ENCODE data around the gene CES2. TPM values are rescaled to one million over a fixed set of nuclear protein-coding genes. Genes with fewer than 3 reads are reported as not detected.
A peak's percentile ranks its signal among the peaks of the same experiment; 100 is the strongest.
"Not testable (repeated sequence)": the region's sequence is repeated elsewhere in the genome, so short reads cannot be mapped to it uniquely, and the experiment has no call there.

CES2 gene
- total and polyA plus RNA-seq, 9 donors: 25.5 to 51.9 (median 38.9) TPM

GRCh38 chr16:66984892-66985311 lies 49.6 kb downstream of the CES2 start:
- no peaks in the 10 kb centered on the region for H3K9me3 ChIP-seq
- WGBS, 3 donors: 88 to 95% (median 92%) methylated on average over 4 of the region's 4 CpGs
- H3K4me3 ChIP-seq: no peak overlapping the region
- TF ChIP-seq POLR2A (IDR thresholded peaks at IDR 0.05) (no peak), CTCF (IDR thresholded peaks at IDR 0.05) (no peak), EP300 (IDR thresholded peaks at IDR 0.05) (no peak)
- intact Hi-C loops (cut with DNase I): no loop called here
- DNase-seq: no peak
- no peaks in the 10 kb centered on the region for H3K27me3 ChIP-seq
- H3K27ac ChIP-seq: no peak overlapping the region
- H3K36me3 ChIP-seq: no peaks in the 10 kb centered on the region
- H3K4me1 ChIP-seq (ENCODE audit: insufficient read depth): no peaks in the 10 kb centered on the region

- H3K27me3 ChIP-seq: no peaks in the 10 kb centered on the region
- H3K9me3 ChIP-seq: no peaks in the 10 kb centered on the region
- H3K36me3 ChIP-seq: no peaks in the 10 kb centered on the region
- WGBS, 3 donors: 71 to 88% (median 86%) methylated on average over 6 of the region's 6 CpGs
- no peaks in the 10 kb centered on the region for H3K4me1 ChIP-seq (ENCODE audit: insufficient read depth)
- no peak overlapping the region for H3K4me3 ChIP-seq
- no peak for DNase-seq
- intact Hi-C loops (cut with DNase I): no loop called here
- TF ChIP-seq EP300 (IDR thresholded peaks at IDR 0.05) (no peak), POLR2A (IDR thresholded peaks at IDR 0.05) (no peak), CTCF (IDR thresholded peaks at IDR 0.05) (no peak)
- no peak overlapping the region for H3K27ac ChIP-seq
These were observed 51.2 kb downstream of the CES2 start for GRCh38 chr16:66986559-66986958.

- intact Hi-C loops (cut with DNase I): no loop called here
- DNase-seq: peak in 2 of 5 donors; percentile 45 to 58
These were observed 53.0 kb downstream of the CES2 start, which contains the start of gene CES4A for GRCh38 chr16:66988197-66988788. TSS of gene CES4A (plus strand) at chr16:66988589. CDS start at chr16:66988773, 184 bp downstream.

GRCh38 chr16:66991545-66992077 lies 56.3 kb downstream of the CES2 start:
- no peaks in the 10 kb centered on the region for H3K9me3 ChIP-seq
- WGBS, 3 donors: 78 to 90% (median 80%) methylated on average over 2 of the region's 2 CpGs

More at GRCh38 chr16:66988197-66988788, 53.0 kb downstream of the CES2 start, which contains the start of gene CES4A:
- Histone ChIP-seq H3K27me3 (no peaks in the 10 kb centered on the region), H3K36me3 (no peaks in the 10 kb centered on the region), H3K27ac (no peak within 1 kb of the TSS), H3K9me3 (no peaks in the 10 kb centered on the region), H3K4me1 (ENCODE audit: insufficient read depth) (no peaks in the 10 kb centered on the region), H3K4me3 (no peak within 1 kb of the TSS)
- TF ChIP-seq CTCF (IDR thresholded peaks at IDR 0.05) (no peak), EP300 (IDR thresholded peaks at IDR 0.05) (no peak), POLR2A (IDR thresholded peaks at IDR 0.05) (no peak)
- 25 to 34% (median 29%) methylated on average over 11 of the region's 11 CpGs for WGBS, 3 donors

GRCh38 chr16:66993558-66993957 lies 58.2 kb downstream of the CES2 start:
- not testable (repeated sequence) for H3K36me3 ChIP-seq
- WGBS, 3 donors: 92 to 94% (median 94%) methylated on average over 12 of the region's 12 CpGs

More at GRCh38 chr16:66991545-66992077, 56.3 kb downstream of the CES2 start:
- Histone ChIP-seq H3K27ac (no peak overlapping the region), H3K4me1 (ENCODE audit: insufficient read depth) (no peaks in the 10 kb centered on the region), H3K4me3 (no peak overlapping the region), H3K36me3 (no peaks in the 10 kb centered on the region), H3K27me3 (no peaks in the 10 kb centered on the region)
- TF ChIP-seq CTCF (IDR thresholded peaks at IDR 0.05) (no peak), EP300 (IDR thresholded peaks at IDR 0.05) (no peak), POLR2A (IDR thresholded peaks at IDR 0.05) (no peak)
- intact Hi-C loops (cut with DNase I): loop anchor here in 1 of 4 donors (10.0 kb wide), 1 partner anchor 57 kb away; the partner anchor contains the start of genes CES2 and CIAO2B
- DNase-seq: no peak

More at GRCh38 chr16:66993558-66993957, 58.2 kb downstream of the CES2 start:
- DNase-seq; H3K27ac ChIP-seq; H3K4me1 ChIP-seq (ENCODE audit: insufficient read depth); H3K4me3 ChIP-seq; H3K27me3 ChIP-seq; H3K9me3 ChIP-seq: not testable (repeated sequence)
- intact Hi-C loops (cut with DNase I): loop anchor here in 1 of 4 donors (10.0 kb wide), 1 partner anchor 59 kb away; the partner anchor contains the start of genes CES2 and CIAO2B

All from ovary (tissue), 9 donors.